GM10266 (cell line): ENCODE measurements around the gene FOXI1.

Experiments
- DNase-seq: peaks from one replicate; pipeline ENCODE4 v3.0.0; 2012; ENCODE audit errors: extremely low spot score
- CTCF ChIP-seq: IDR thresholded peaks from 2 replicates; pipeline ENCODE4 v1.5.1; 2012; ENCODE audit warnings: mild to moderate bottlenecking, low read depth; ENCODE audit not compliant: control insufficient read depth, insufficient read depth; ENCODE audit errors: missing control alignments

FOXI1 gene

GRCh38 chr5:170144286-170145023, 38.8 kb downstream of the FOXI1 start:
- DNase-seq: no peak
- TF ChIP-seq CTCF: no peak

GRCh38 chr5:170145462-170145861, 39.8 kb downstream of the FOXI1 start:
- no peak for TF ChIP-seq CTCF
- DNase-seq: no peak

GRCh38 chr5:170147051-170147752, 41.5 kb downstream of the FOXI1 start:
- TF ChIP-seq CTCF: no peak
- no peak for DNase-seq

- no peak for TF ChIP-seq CTCF
- no peak for DNase-seq
Observed at GRCh38 chr5:170147753-170148264, 42.1 kb downstream of the FOXI1 start.

GRCh38 chr5:170148430-170149205, 42.9 kb downstream of the FOXI1 start:
- TF ChIP-seq CTCF: no peak
- no peak for DNase-seq

GRCh38 chr5:170149206-170149515, 43.5 kb downstream of the FOXI1 start:
- no peak for TF ChIP-seq CTCF
- no peak for DNase-seq
